A549 (cell line): ENCODE measurements around the gene PLET1. TPM values are rescaled to one million over a fixed set of nuclear protein-coding genes. Genes with fewer than 3 reads are reported as not detected.

ENCODE experiments used
- ATAC-seq, 2 experiments: fragments of 200-7000 bp in 1 of 2; fragments of >200 bp in 1 of 2; cut with Nextera tagmentation in 1 of 2; cut with Tn5 transposase in 1 of 2; 3 replicates each; pipeline versions ENCODE4 v1.8.0 to v1.9.1; 2018 to 2020; ENCODE audit warnings: mild to moderate bottlenecking in 1 of 2, moderate library complexity in 1 of 2
- CTCF ChIA-PET: fragments of 300-600 bp; sonication (Branson Sonifier 250); formaldehyde crosslinking; extraction: SDS; loops from one replicate; lab custom pipeline; 2021; ENCODE audit warnings: antibody characterized with exemption, inconsistent platforms; lab: Yijun Ruan, JAX
- POLR2A ChIA-PET: fragments of 350-600 bp; formaldehyde crosslinking; extraction: SDS; loops from one replicate; lab custom pipeline; 2021; ENCODE audit warnings: antibody characterized with exemption, inconsistent platforms; lab: Yijun Ruan, JAX
- DNase-seq, 2 experiments: peaks; one replicate each; pipeline versions ENCODE4 v3.0.0 to v3.0.0-alpha.2; 2011 to 2016; ENCODE audit warnings: low read depth in 1 of 2, low spot score in 1 of 2
- FAIRE-seq: peaks from 2 replicates; lab custom pipeline; 2011; peaks lifted over from hg19 to GRCh38; lab: Jason Lieb, UNC
- H3K27ac ChIP-seq, 2 experiments: fragments of >200 bp; sonication (Bioruptor Twin); formaldehyde crosslinking; 3 replicates each; pipeline ENCODE4 v1.5.1; 2016 to 2017
- H3K4me1 ChIP-seq: fragments of >200 bp; sonication (Bioruptor Twin); formaldehyde crosslinking; 3 replicates; pipeline ENCODE4 v1.6.1; 2016
- H3K4me2 ChIP-seq: fragments of >200 bp; sonication (Bioruptor Twin); formaldehyde crosslinking; 3 replicates; pipeline ENCODE4 v1.6.1; 2016
- H3K4me3 ChIP-seq: fragments of >200 bp; sonication (Bioruptor Twin); formaldehyde crosslinking; 3 replicates; pipeline ENCODE4 v1.5.1; 2016
- H3K9me3 ChIP-seq: fragments of >200 bp; sonication (Bioruptor Twin); formaldehyde crosslinking; 3 replicates; pipeline ENCODE4 v1.6.1; 2016
- ATOH8 ChIP-seq: fragments of 250-450 bp; sonication (Bioruptor Pico); IDR thresholded peaks from 2 replicates; pipeline ENCODE4 v1.5.0; 2020; ENCODE audit warnings: low read depth, mild to moderate bottlenecking, moderate library complexity
- BHLHE40 ChIP-seq: IDR thresholded peaks from 2 replicates; pipeline ENCODE4 v1.6.1; 2012; ENCODE audit warnings: low read depth, low read length, inconsistent platforms
- CBX2 ChIP-seq: fragments of 200-600 bp; sonication (generic); IDR thresholded peaks from 2 replicates; pipeline ENCODE4 v1.6.1; 2016; ENCODE audit warnings: low read depth, mild to moderate bottlenecking, borderline replicate concordance
- CBX8 ChIP-seq: fragments of 200-600 bp; sonication (generic); IDR thresholded peaks from 2 replicates; pipeline ENCODE4 v1.6.1; 2016
- CHD4 ChIP-seq: fragments of 200-600 bp; sonication (generic); IDR thresholded peaks from 2 replicates; pipeline ENCODE4 v1.6.1; 2016; ENCODE audit warnings: antibody characterized with exemption, mild to moderate bottlenecking, borderline replicate concordance
- E2F6 ChIP-seq: IDR thresholded peaks from 2 replicates; pipeline ENCODE4 v1.6.1; 2012; ENCODE audit warnings: low read depth, borderline replicate concordance
- EHMT2 ChIP-seq: fragments of 200-600 bp; sonication (generic); IDR thresholded peaks from 2 replicates; pipeline ENCODE4 v1.6.1; 2016; ENCODE audit warnings: antibody characterized with exemption, low read depth, mild to moderate bottlenecking, moderate library complexity
- FOSB ChIP-seq: fragments of 250-450 bp; sonication (Bioruptor Pico); IDR thresholded peaks from 2 replicates; pipeline ENCODE4 v1.5.0; 2020; ENCODE audit warnings: mild to moderate bottlenecking, moderate library complexity
- FOSL2 ChIP-seq, 2 experiments: fragments of 450-650 bp in 1 of 2; fragments of >200 bp in 1 of 2; sonication (Bioruptor Twin) in 1 of 2; formaldehyde crosslinking; IDR thresholded peaks; 2 replicates each; pipeline versions ENCODE4 v1.5.0 to v1.6.1; 2016 to 2020; ENCODE audit warnings: mild to moderate bottlenecking in 1 of 2, moderate library complexity in 1 of 2
- HDAC2 ChIP-seq: fragments of 200-600 bp; sonication (generic); IDR thresholded peaks from 2 replicates; pipeline ENCODE4 v1.6.1; 2016
- HES2 ChIP-seq: fragments of >200 bp; sonication (Bioruptor Twin); formaldehyde crosslinking; IDR thresholded peaks from 2 replicates; pipeline ENCODE4 v1.6.1; 2016
- HEYL ChIP-seq: fragments of 250-450 bp; sonication (Bioruptor Pico); IDR thresholded peaks from 2 replicates; pipeline ENCODE4 v1.8.0; 2021; ENCODE audit warnings: mild to moderate bottlenecking, moderate library complexity
- HMGXB4 ChIP-seq: fragments of 250-450 bp; sonication (Bioruptor Pico); IDR thresholded peaks from 2 replicates; pipeline ENCODE4 v1.5.0; 2021; ENCODE audit warnings: mild to moderate bottlenecking, moderate library complexity, borderline replicate concordance
- HOXB13 ChIP-seq: fragments of 250-450 bp; sonication (Bioruptor Pico); IDR thresholded peaks from 2 replicates; pipeline ENCODE4 v1.5.0; 2020; ENCODE audit warnings: low read depth, mild to moderate bottlenecking, moderate library complexity
- JUN ChIP-seq, 2 experiments: fragments of >200 bp; sonication (Bioruptor Twin); formaldehyde crosslinking; IDR thresholded peaks; 2 replicates in 1 of 2; 3 replicates in 1 of 2; pipeline ENCODE4 v1.6.1; 2016 to 2017
- MAFK ChIP-seq: fragments of 450-650 bp; IDR thresholded peaks from 2 replicates; pipeline ENCODE4 v1.6.1; 2014; ENCODE audit not compliant: partially characterized antibody
- MYC ChIP-seq: IDR thresholded peaks from 2 replicates; pipeline ENCODE4 v1.6.1; 2012; ENCODE audit warnings: mild to moderate bottlenecking, inconsistent platforms, low read length, improper control_type of control experiment, borderline replicate concordance
- NFE2L2 ChIP-seq: fragments of 150-350 bp; conservative IDR thresholded peaks from 2 replicates; pipeline ENCODE4 v1.6.1; 2014; ENCODE audit warnings: low read length
- NPAS2 ChIP-seq: fragments of 250-450 bp; sonication (Bioruptor Pico); IDR thresholded peaks from 2 replicates; pipeline ENCODE4 v1.8.0; 2022; ENCODE audit warnings: mild to moderate bottlenecking, moderate library complexity, borderline replicate concordance
- PBX3 ChIP-seq: IDR thresholded peaks from 2 replicates; pipeline ENCODE4 v1.6.1; 2012
- POLR2AphosphoS2 ChIP-seq: conservative IDR thresholded peaks from 2 replicates; pipeline ENCODE4 v1.6.1; 2012; ENCODE audit warnings: low read length, improper control_type of control experiment, inconsistent platforms
- RARB ChIP-seq: fragments of 250-450 bp; sonication (Bioruptor Pico); IDR thresholded peaks from 2 replicates; pipeline ENCODE4 v1.8.0; 2021; ENCODE audit warnings: mild to moderate bottlenecking, moderate library complexity
- RCOR1 ChIP-seq: fragments of 150-350 bp; IDR thresholded peaks from 2 replicates; pipeline ENCODE4 v1.6.1; 2014; ENCODE audit warnings: antibody characterized with exemption, low read length, low read depth
- RNF2 ChIP-seq: fragments of 200-600 bp; sonication (generic); IDR thresholded peaks from 2 replicates; pipeline ENCODE4 v1.6.1; 2016; ENCODE audit warnings: low read depth, mild to moderate bottlenecking, antibody characterized with exemption, moderate library complexity, borderline replicate concordance
- USF2 ChIP-seq: fragments of 450-650 bp; IDR thresholded peaks from 2 replicates; pipeline ENCODE4 v1.6.1; 2014; ENCODE audit warnings: antibody characterized with exemption
- ZSCAN20 ChIP-seq: fragments of 250-450 bp; sonication (Bioruptor Pico); IDR thresholded peaks from 2 replicates; pipeline ENCODE4 v1.8.0; 2022; ENCODE audit warnings: mild to moderate bottlenecking, moderate library complexity
- WGBS: methylation state at CpG from one replicate; pipeline ENCODE4 v1.1.6; 2017; ENCODE audit errors: missing lambda C conversion rate; 5-methylcytosine and 5-hydroxymethylcytosine counted together
- polyA plus RNA-seq, 4 experiments: library from polyadenylated mRNA; depleted of rRNA in 3 of 4; stranded (reverse); fragments of >200 nt; fragmentation: RNase III in 1 of 4; extraction: RNeasy Plus Mini Kit Qiagen cat#74134 plus additional on column Dnase treatment in 1 of 4; gene quantifications; 2 replicates in 3 of 4; 3 replicates in 1 of 4; pipeline ENCODE4 v1.2.3, GENCODE V29; 2011 to 2017

PLET1 gene
- polyA plus RNA-seq, 2 of the 4 experiments (the other 2 are of a cell fraction): not detected

- FAIRE-seq (no peak), DNase-seq (no peak), ATAC-seq (no peak)
- TF ChIP-seq MAFK: peak; percentile 13
- no peak for TF ChIP-seq CBX8
- TF ChIP-seq NFE2L2: no peak
- H3K4me3 ChIP-seq: no peak overlapping the region
- no peak overlapping the region for H3K27ac ChIP-seq
- H3K4me2 ChIP-seq: no peak overlapping the region
- ChIA-PET CTCF (no interaction called here), POLR2A (no interaction called here)
- WGBS: 88% methylated on average over 7 of the region's 7 CpGs
- no peaks in the 10 kb centered on the region for H3K9me3 ChIP-seq
- peaks cover 20% of the 10 kb centered on the region for H3K4me1 ChIP-seq
These were observed 36.7 kb upstream of the PLET1 start for GRCh38 chr11:112297248-112297866.

- Histone ChIP-seq H3K4me1 (peaks cover 9% of the 10 kb centered on the region; the same call in 2 of the 3 replicates), H3K4me3 (no peak overlapping the region), H3K9me3 (no peaks in the 10 kb centered on the region; the same call in 1 of the 3 replicates), H3K4me2 (no peak overlapping the region), H3K27ac (no peak overlapping the region)
- ChIA-PET POLR2A (no interaction called here), CTCF (interaction anchor here (0.7 kb wide), 1 partner anchor 15 kb away, joined by 3 read pairs; no protein-coding TSS in a partner anchor)
- no peak for DNase-seq
- FAIRE-seq: no peak
- TF ChIP-seq USF2 (no peak), POLR2AphosphoS2 (no peak), RARB (no peak), RNF2 (no peak), NPAS2 (CRISPR knock-in tag) (no peak), NFE2L2 (no peak), ZSCAN20 (no peak), JUN (IDR thresholded peaks at IDR 0.05) (no peak), HES2 (no peak), HEYL (no peak), ATOH8 (CRISPR knock-in tag) (no peak), HMGXB4 (CRISPR knock-in tag) (no peak)
- ATAC-seq: no peak
- 83% methylated on average over 4 of the region's 4 CpGs for WGBS
These were observed 35.4 kb upstream of the PLET1 start for GRCh38 chr11:112296044-112296443.

- CTCF ChIA-PET: interaction anchor here (0.6 to 1.1 kb wide), 2 partner anchors 19 to 260 kb away, joined by 3 read pairs; no protein-coding TSS in a partner anchor
- Histone ChIP-seq H3K9me3 (no peaks in the 10 kb centered on the region; the same call in 1 of the 3 replicates), H3K4me3 (no peak overlapping the region), H3K4me2 (no peak overlapping the region)
- ATAC-seq (no peak), FAIRE-seq (no peak)
- POLR2A ChIA-PET: no interaction called here
- no peak for TF ChIP-seq BHLHE40
- TF ChIP-seq RARB: no peak
- TF ChIP-seq HDAC2: no peak
- TF ChIP-seq HOXB13: no peak
- TF ChIP-seq FOSB: no peak
- TF ChIP-seq FOSL2 (IDR thresholded peaks at IDR 0.05): no peak
- no peak for TF ChIP-seq FOSL2 (CRISPR knock-in tag; IDR thresholded peaks at IDR 0.05)
- TF ChIP-seq HEYL: no peak
- no peak for TF ChIP-seq EHMT2
- TF ChIP-seq CHD4: no peak
- TF ChIP-seq ZSCAN20: no peak
- no peak for TF ChIP-seq PBX3
- no peak for TF ChIP-seq E2F6
- TF ChIP-seq MYC: no peak
- TF ChIP-seq CBX8: no peak
- no peak for TF ChIP-seq RCOR1
- no peak for TF ChIP-seq CBX2
- TF ChIP-seq, all 56 proteins: peak for 0
- no peak for DNase-seq
- H3K27ac ChIP-seq: no peak overlapping the region
- 70% methylated on average over 3 of the region's 3 CpGs for WGBS
- peaks cover 9% of the 10 kb centered on the region; the same call in 2 of the 3 replicates for H3K4me1 ChIP-seq
These were observed 34.2 kb upstream of the PLET1 start for GRCh38 chr11:112294688-112295340.
